GM12874 (cell line): ENCODE results near the gene RIN3.

Source experiments
- TF ChIP-seq, protein P1 (sequence below): IDR thresholded peaks from 2 replicates; pipeline ENCODE4 v1.5.1; 2011; ENCODE audit warnings: low read depth, mild to moderate bottlenecking, control low read depth, low read length, moderate library complexity; ENCODE audit not compliant: insufficient read depth

Gene RIN3

DNA sequence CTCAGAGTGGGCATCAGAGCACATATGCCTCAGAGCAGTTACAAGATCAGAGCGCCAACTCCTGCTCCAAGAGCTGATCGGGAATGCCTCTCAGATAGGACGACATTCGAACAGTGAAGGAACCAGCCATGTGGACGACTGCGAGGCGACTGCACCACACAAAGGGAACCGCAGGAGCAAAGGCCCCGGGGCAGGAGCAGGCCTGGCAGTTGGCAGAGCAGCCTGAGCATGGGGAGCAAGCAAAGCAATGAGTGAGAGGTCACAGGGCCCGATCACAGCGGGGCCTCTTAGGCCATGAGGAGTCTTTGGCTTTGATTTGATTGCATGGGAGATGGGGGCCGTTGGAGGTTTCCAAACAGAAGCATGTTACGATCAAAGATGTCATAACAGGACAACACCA is 144.6 kb downstream of the RIN3 start:
- TF ChIP-seq, protein P1, sequence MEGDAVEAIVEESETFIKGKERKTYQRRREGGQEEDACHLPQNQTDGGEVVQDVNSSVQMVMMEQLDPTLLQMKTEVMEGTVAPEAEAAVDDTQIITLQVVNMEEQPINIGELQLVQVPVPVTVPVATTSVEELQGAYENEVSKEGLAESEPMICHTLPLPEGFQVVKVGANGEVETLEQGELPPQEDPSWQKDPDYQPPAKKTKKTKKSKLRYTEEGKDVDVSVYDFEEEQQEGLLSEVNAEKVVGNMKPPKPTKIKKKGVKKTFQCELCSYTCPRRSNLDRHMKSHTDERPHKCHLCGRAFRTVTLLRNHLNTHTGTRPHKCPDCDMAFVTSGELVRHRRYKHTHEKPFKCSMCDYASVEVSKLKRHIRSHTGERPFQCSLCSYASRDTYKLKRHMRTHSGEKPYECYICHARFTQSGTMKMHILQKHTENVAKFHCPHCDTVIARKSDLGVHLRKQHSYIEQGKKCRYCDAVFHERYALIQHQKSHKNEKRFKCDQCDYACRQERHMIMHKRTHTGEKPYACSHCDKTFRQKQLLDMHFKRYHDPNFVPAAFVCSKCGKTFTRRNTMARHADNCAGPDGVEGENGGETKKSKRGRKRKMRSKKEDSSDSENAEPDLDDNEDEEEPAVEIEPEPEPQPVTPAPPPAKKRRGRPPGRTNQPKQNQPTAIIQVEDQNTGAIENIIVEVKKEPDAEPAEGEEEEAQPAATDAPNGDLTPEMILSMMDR: no peak

DNA sequence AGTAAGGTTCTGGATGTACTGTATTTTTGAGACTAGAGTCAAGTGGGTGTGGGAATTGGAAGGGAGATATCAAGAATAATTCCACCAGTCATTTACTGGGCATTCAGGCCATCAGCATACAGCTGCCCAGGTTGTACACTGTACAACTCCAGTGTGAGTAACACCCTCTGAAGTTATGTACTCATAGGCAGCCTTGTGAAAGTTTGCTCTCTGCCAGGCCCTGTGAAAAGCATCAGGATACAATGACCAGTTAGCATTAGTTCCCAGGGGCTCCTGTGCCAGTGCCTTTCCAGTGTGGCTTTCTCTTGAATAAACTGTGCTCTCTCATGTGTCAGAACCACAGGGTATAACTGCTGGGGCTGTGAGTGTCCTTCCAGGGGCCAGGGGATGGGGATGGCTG is 145.1 kb downstream of the RIN3 start:
- TF ChIP-seq, protein P1: no peak

DNA sequence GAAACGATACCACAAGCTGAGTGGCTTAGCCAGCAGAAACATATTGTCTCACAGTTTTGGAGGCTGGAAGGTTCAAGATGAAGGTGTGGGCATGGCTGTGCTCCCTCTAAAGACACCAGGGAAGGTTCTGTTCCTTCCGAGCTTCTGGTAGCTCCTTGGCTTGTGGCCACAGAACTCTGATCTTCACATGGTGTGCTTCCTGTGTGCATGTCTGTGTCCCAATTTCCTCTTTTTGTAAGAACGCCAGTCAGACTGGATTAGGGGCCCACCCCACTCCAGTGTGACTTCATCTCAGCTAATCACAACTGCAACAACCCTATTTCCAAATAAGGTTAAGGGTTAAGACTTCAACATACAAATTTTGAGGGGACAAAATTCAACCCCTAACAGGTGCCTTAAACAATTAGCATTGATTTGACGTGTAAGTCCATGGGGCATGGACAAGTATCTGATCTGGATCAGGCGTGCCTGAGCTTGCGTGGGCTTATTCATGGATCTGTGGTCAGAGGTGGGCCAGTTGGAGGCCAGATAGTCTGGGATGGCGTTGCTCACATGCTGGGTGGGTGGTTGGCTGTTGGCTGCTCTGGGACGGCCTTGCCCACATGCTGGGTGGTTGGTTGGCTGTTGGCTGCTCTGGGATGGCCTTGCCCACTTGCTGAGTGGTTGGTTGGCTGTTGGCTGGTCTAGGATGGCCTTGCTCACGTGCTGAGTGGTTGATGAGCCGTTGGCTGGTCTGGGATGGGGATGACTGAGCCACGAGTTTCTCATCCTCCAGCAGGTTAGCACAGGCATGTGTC is 146.4 kb downstream of the RIN3 start:
- TF ChIP-seq, protein P1: no peak

DNA sequence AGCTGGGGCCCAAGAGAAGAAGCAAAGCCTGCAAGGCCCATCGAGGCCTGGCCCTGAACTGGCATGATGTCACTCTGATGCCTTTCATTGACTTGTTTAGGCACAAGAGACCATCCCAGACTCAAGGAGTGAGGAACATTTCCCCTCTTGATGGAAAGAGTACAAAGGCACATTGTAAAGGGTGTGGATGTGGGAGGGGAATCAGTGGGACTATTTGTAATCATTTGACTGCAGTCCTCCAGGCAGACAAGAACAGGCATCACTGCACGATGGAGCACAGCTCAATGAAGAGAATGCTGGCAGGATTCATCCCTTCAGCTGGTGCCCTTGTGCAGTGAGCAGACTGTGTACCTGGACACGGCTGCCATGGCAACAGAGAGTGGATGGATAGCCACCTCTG is 147.0 kb downstream of the RIN3 start:
- TF ChIP-seq, protein P1: no peak

DNA sequence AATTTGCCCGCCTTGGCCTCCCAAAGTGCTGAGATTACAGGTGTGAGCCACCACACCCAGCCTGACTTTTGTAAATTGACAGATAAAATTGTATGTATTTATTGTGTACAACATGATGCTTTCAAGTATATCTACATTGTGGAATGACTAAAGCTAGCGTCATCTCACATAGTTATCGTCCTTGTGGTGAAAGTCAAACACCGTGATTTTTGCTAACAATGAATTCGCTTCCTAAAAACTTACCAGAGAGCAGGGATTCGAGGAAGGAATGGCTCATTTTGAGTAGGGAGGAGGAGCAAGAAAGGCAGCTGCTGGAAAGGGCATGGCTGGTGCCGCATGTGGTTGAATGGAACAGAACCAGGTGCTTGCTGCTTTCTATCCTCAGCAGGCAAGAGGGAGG is 149.5 kb downstream of the RIN3 start:
- TF ChIP-seq, protein P1: no peak

DNA sequence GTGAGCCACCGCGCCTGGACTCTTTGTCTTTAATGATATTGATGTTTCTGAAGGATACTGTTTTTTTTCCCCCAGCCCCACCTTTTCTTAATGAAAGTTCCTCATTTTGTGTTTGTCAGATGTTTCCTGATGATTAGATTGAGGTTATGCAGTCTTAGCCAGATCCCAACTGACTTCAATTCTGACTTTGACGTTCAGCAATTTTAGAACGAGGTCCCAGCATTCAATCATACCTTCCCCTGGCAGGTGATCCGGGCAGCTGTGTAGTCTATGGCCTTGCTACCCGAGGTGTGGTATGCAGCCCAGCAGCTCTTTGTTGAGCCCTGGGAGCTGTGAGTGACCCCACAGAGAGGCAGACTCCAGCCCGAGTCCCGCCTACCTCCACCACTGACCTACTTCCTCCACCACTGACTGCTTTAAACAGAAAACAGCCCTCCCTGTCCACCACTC is 152.1 kb downstream of the RIN3 start:
- TF ChIP-seq, protein P1: no peak

DNA sequence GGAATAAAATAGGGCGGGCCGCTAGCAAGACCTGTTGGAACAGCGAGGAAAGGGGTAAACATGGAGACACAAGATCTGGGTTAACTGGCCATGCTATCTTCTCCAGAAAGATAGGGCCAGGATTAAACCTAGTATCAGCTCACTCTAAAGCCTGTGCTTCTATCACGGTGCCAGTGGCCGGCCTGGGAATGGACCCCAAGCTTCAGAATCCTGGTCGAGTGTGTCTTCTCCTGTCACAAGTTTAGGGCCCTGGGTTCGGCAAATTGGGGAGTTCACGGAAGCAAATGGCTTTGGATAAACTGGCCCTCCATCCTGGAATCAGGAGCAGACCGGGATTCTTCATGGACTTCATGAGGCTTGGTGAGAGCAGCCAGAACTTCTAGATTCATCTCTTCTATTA is 152.7 kb downstream of the RIN3 start:
- TF ChIP-seq, protein P1: no peak
